ENCODE data around the gene BOLA3.
A peak's percentile ranks its signal among the peaks of the same experiment; 100 is the strongest.
"Not testable (repeated sequence)": the region's sequence is repeated elsewhere in the genome, so short reads cannot be mapped to it uniquely, and the experiment has no call there.

Gene BOLA3

DNA sequence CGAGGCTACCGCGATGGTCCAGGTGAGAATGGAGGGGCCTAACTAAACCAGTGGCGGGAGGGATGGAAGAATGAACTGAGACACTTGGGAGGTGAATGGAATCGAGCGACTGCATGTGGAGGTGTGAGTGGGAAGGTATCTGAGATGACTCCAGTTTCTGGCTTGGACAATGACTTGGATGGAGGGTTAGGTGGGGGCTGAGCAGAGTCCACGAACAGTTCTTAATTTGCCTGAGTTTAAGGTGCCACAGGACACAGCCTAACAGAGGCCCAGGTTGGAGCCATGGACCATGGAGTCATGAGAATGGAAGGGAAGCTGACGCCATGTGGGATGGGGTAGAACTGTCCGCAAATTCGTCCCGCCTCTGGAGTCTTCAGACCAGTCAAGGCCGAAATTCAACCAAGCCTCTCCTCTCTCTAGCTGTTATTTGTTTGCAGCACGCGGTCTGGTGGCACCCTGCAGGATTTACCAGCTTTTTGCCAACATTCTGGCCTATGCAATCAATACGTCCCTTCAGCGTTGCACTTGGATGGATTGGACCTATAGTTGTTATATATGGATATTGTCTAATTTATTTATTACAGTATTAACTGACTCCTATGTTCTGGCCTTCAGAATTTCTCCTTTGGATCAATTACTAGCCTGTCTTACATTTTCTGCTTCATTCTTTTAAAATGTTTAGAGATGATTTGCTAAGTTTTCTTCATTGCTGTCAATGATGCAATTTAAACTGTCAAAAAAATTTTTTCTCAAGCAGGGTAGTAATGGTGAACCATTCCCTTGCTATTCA lies 940 bp upstream of the BOLA3 start:
- DNase-seq, result no peak

DNA sequence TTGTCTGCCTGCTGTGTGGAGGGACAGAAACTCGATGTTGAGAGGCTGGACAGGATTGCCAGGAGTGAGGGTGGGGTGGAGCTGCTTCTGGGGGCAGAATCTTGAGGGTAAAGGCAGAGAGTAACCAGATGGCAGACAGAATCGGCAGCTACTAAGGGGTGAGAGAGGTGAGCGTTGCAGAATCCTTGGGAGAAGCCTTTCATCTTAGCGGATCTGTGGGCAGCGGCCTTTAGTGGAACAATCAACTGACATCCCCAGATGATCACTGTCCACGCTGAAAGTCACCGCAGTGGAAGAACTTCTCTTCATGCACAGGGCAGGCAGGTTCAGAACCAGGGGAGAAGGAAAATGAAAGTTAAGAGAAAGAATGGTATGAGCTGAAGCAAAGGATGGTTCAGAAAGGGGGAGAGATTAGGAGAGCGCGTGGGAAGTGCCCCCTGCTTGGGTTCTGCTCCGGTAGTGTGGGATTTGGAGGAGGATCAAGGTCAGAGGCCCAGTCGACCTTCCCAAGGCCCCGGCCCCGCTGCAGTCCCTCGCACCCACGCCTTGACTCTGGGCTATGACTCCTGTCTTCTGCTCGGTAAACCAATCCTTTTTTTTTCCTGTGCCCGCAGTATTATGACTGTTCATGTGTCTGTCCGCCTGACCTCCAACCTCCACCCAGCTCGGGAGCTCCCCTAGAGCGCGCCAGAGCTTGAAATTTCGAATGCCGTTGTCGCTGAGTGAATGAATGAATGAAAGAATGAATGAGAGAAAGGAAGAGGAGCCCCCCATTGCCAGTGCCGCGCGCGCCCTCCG lies 584 bp downstream of the BOLA3 start:
- DNase-seq, result no peak

DNA sequence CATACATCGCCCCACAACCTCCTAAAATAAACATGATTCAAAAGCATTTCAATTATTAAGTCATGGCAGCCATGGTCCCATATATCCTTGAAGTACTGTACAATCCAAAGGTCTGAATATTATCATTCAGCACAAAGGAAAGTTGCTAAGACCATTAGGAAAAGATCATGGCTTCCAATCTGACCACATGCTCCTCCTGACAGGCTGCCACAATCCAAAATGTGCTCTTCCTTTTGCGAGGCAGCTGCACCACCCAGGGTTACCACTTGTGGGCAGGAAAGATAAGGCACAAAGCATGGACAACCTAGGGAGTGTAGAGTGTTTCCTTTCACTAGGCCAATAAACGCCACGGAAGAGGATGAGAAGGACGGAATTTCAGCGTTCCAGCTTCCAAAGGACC lies 5.4 kb downstream of the BOLA3 start:
- DNase-seq, result no peak

DNA sequence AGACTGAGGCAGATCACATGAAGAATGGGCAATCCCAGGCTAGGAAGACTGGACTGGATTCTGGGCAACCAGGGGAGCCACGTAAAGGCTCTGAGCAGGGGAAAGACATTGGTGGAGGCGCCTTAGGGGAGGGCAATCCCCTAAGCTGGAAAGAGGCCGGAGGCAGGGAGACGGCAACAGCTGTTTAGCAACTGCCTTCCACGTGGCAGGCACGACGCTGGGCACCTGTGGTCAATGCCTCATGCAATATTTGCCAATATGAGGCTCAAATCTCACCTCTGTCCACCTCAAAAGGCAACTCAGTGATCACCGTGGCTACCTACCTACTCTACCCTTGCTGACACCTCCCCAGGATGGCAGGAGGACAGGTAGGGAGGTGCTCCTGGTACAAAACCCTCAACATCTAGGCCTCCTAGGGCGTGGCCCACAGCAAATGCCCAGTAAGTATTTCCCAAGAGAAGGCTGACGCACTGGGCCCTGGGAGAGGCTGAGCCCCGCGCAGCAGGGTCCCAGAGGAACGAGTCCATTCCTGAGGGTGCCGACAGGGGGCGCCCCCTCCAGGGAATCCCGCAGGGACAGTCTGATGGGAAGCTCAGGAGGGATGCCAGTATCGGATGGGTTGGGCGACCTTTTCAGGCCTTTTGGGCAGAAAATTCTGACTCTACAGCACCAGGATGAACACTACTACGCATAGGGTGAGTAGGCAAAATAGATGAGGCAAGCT lies 8.9 kb downstream of the BOLA3 start:
- DNase-seq, result no peak

DNA sequence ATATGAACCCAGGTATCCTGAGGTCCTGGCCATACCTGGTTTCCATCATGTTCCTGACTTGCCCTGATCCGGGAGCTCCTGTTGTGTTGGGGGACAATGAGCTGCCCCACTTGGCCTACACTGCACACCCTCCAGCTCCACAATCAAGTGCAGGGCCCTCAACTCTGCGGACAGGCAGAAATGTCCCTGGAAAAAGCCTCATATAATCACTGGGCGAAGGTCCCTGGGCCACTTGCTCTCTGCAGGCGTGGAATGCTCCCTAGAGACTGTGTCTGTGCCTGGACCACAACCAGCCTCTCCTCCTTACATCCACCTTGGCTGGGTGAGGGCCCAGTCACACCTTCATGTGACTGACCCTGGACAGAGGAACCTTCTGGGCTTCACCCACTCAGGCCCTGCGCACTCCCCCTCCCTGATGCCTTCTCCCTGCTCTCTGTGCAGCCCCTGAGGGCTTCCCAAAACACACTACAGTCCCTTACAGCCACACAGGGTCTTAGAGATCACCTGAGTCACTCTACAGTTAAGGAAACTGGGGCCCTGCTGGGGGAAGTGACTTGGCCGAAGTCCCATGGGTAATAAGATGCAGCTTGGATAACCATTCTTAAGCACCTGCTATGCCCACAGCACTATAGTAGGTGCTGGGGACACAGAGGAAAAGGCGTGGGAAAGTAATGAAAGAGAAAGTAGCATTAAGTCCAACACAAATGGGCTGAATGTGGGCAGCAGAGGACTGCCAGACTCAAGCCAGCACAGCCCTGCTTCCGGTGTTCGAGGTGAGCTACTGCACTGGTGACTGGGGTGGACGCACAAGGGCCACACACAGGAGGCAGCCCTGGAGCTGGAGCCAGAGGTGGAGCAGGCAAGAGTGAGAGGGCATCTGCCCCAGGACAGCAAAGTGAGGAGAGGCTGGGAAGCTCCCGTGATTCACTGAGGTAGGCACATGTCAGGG lies 9.8 kb downstream of the BOLA3 start:
- DNase-seq, result no peak

DNA sequence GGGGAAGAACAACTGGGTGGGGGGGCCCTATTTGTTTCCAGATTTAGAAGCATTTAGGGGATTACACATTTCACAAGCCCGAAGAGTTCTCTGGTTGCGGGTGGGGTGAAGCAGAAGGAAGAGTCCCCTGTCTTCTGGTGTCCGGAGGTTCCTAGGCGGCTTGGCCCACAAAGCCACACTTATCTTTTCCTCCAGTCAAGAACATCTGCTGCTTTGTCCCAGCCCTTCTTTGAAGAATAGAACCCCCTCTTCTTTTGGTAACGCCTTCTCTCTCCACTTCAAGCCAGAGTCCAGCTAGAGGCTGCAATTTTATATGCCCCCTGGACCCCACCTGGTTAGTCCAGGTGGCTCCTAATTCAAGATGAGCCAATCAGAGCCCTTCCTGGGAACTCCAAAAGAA lies 15.8 kb downstream of the BOLA3 start:
- DNase-seq, result no peak

DNA sequence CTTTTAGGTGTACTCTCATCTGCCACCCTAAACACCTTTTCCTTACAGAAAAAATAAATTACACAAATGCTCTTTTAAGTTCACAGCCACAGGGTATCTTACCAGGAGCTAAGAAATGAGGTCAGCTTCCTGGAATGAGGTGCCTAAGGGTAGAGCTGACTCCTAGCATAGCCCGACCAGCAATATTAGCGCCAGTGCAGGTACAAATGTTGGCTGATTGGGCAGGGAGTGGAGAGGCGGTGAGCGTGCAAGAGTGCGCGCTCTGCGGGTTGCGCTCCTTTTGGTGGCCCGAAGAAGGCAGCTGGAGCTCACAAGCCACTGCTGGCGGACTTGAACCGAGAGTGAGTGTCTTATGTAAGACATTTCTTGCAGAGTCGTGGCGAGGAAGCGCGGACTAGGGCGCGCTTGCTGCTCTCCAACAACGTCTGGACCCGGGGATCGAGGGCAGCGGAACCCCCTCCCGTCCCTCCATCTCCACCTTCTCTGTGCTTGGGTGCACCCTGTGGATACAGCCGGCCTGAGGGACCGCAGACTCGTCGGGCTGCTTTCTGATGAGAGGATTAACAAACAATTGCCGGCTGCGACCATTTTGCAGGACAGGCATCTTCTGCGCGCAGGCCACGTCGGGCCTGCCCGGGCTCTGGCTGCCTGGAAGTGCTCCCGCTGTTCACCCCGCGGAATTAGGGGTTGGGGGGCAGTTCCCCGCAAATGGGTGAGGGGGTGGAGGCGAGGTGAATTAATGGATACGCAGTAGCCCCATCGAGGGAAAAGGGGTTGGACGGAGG lies 17.3 kb downstream of the BOLA3 start:
- no peak for DNase-seq

DNA sequence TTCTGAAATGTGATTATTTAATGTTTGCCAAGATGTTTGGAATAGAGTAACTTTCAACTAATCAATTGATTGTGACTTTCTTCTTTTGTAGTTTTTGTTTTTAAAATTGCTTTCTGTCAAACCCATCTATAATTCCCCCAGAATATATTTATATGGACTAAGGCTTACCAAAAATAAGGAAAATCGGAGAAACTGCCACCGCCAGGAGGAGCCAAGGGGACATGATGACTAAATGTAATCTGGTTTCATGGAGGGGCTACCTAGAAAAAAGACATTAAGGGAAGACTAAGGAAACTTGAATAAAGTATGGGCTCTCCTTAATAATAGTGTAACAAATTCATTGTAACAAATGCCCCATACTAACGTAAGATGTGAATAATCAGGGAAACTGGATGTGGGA lies 19.5 kb downstream of the BOLA3 start:
- DNase-seq, result no peak

DNA sequence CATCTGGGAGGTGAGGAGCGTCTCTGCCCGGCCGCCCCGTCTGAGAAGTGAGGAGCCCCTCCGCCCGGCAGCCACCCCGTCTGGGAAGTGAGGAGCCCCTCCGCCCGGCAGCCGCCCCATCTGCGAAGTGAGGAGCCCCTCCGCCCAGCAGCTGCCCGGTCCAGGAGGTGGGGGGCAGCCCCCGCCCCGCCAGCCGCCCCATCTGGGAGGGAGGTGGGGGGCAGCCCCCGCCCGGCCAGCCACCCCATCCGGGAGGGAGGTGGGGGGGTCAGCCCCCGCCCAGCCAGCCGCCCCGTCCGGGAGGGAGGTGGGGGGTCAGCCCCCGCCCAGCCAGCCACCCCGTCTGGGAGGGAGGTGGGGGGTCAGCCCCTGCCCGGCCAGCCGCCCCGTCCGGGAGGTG lies 23.8 kb downstream of the BOLA3 start:
- not testable (repeated sequence) for DNase-seq

DNA sequence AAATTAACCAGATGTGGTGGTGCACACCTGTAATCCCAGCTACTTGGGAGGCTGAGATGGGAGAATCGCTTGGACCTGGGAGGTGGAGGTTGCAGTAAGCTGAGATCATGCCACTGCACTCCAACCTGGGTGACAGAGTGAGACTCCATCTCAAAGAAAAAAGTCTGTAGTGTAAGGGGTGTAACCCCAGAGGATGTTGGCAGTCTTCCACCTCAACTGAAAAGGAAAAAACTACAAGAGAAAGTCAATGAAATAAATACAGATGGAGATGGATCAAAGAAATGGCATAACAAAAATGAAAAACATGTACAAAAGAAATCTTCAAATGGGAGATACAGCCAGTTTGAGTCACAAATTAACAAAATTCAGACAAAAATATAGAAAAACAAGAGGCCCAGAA lies 25.9 kb downstream of the BOLA3 start:
- DNase-seq, result not testable (repeated sequence)

DNA sequence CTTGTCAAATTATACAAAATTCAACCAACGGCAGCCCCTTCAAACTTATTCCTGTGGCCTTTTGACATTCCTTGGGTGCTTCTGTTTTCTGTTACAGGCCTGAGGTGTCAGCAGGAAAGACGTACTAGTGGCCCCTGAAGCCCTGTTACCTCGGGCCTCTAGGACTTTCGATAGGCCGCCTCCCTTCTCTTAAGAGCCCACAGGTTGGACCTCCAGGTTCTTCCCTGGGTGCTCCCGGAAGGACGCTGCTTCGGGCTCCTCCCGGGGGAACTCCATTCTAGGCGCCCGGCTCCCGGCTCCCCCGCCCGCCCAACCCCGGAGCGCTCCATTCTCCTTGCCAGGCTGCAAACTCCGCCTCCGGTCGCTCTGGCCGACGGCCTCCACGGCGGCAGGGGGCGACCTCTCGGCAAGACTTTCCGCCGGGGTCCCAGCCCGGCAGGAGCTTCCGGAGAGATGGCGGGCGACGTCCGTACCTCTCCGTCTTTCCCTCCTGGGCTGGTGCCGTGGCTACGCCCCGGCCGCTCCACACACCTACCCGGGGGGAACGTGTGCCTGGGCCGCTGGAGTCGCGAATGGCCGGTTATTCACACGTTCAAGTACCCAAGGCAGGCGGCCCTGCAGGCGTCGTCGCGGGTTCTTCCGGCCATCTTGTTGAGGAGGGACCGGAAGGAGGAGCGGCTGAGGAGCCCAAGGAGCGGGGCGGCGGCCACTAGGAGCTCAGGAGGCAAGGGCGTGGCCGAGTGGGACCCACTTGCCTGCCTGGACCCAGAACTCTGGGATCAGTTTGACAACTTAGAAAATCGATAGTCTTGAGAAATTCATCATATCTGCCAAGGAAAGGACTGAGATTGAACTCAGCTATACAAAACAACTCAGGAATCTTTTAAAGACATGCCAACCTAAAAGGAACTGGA lies 27.5 kb downstream of the BOLA3 start:
- DNase-seq, result peak; percentile 95

DNA sequence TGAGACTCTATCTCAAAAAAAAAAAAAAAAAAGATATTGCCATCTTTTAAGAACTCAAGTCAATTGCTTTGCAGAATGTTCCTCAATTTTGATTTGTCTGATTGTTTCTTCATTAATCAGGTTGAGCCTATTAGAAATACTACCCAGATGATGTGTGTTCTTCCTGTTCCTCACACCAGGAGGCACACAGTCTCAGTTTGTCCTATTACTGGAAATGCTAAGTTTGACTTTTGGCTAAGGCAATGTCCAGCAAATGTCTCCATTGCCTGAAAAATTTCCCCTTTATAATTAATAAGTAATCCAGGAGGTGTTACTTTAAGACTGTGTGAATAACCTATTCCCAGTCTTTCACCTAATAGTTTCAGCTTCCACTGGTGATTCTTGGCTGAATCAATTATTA lies 28.4 kb downstream of the BOLA3 start:
- DNase-seq, result no peak

DNA sequence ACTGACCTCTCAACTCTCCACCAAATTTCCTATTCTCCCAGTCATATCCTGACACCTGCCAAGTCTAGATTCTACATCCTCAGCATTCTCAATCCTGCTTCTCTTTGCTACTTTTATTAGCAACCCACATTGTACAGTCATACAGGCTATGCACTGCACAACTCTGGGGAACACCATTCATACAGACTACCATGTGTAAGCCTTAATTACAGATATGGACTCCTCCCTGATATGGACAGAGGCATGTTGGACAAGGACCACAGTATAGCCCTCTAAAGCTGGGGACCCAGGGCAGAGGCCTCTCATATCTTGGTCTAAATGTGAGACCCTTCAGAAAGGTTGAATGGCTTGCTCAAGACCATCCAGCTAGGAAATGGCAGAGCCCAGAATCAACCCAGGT lies 36.3 kb downstream of the BOLA3 start:
- no peak for DNase-seq

DNA sequence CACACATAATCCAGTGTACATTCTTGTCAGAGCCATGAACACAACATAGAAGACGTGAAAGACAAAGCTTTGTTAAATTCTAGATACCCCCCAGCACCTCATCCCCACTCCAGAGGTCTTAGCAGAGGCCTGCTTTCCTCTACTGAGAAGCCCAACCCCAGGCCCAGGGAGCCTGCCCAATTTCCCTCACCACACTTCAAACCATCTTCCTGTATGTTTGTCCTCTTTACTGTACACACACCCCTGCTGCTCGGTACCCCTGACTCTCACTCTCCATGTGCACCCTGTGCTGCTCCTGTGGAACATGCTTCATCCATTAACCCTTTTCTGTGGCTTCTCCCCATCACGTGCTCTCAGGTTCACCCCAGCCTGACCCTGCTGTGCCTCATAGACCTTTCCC lies 37.2 kb downstream of the BOLA3 start:
- DNase-seq, result no peak

DNA sequence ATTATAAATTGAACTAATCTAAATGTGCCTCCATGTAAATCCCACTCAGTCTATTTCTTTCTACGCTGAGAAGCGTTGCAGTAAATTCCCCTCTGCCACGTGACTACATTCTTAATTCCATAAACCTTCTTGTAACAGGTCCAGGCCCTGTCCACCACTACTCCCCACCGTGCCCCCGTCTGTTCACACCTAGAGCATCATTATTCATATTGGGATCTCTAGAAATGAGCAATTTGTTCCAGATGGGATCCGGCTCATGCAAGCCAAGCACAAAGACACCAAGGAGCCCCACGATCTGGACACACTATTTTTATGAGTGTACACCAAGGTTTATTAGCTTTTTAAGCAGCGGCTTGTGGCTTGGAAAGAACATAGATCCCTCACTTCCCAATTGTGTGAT lies 38.2 kb downstream of the BOLA3 start:
- DNase-seq, result no peak

DNA sequence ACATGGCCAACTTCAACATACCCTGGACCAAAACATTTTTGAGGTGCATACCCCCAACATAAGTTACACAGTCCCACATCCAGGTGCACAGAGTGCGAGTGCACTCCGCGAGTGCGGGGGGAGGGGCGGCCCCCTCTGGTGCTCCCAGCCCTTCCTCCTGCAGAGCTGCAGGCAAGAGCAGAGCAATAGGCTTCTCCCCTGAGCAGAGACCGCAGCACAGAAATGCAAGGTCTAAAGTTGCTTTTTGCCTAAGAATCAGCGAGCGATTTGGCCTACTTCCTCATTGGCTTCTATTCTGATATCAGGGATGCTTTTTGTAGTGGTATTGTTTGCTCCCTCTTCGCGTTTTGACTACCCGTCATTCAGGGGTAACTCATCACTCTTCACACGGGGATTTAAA lies 40.6 kb downstream of the BOLA3 start:
- no peak for DNase-seq

DNA sequence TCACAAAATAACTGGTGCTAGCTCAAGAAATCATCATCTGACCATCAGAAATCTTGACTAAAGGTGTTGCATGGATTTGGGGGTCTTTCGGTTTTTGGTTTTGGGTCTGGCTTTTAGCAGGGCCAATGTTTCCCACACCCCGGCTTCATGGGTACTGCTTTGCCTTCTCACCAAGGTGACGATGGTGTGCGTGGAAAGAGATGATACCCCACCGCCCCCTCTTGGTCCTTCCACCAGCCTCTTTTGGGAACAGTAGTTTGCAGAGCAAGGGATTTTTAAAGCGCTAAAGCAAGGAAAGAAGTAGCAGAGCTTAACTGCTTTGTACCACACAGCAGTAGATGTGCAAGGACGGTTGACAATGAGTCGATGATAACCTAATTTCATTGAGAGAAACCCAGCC lies 42.3 kb downstream of the BOLA3 start:
- no peak for DNase-seq

DNA sequence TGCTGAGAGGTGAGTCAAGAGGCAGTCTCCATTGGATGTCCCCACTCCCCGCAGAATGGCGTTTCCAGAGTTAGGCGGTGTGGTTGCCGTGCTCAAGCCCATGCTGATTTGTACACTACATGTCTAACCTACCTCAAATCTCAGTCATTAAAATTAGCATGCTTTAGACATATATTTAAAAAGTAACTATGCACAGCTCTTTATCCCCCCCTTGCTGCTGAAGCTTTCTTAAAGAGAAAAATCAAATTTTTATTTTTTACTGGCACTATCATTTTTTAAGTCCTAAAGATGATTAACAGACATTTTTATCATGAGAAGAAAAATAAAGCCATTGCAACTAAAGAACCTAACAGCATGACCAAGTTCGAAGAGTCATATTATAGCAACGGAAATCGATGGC lies 42.9 kb downstream of the BOLA3 start:
- DNase-seq, result no peak

DNA sequence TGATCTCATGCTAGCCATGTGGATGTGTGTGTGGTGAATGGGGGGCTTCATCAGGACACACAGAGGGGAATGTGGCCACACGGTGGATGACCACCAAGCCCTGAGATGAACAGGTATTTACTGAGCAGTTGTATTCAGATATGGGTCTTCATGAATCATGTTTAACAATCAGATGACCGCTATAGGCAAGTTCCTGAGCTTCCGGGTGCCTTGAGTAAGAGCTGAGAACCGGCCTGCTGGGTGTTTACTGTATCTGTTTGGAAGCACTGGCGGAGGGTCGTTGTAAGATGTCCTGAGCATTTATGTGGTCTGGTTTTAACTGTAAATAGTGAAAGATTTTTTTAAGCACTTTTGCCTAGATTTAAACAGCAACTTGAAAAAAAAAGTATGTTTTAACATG lies 43.9 kb downstream of the BOLA3 start:
- DNase-seq, result peak; percentile 40

DNA sequence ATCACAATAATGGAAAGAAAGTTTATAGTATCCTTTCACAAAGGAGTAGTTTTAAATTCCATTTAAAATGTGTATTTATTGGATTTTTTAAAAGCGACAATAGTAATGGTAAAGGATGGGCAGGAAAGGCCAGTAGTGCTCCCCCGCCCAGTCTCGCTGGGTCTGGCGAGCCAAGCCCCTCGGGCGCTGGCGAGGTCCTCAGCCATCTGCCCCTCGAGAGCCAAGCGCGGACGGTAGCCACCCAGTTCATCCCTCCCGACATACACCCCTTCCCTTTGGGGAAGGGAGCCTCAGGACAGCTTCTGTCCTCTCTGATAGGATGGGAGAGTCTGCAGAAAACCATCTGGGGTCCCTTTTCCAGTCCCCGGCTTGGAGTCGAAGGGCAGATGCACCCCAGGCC lies 45.2 kb downstream of the BOLA3 start:
- DNase-seq, result peak; percentile 35
